Measurements from ENCODE around the gene CDH15. TPM values are rescaled to one million over a fixed set of nuclear protein-coding genes. Genes with fewer than 3 reads are reported as not detected.

The CDH15 gene
- total and polyA plus RNA-seq, 2 of the 13 experiments (the other 11 are each of a cell fraction or from before 2014, with no cell fraction given): 0.74 to 2.2 TPM

GRCh38 chr16:89171216-89172170 lies at the start of gene CDH15 (continued):
- TF ChIP-seq ZNF337 (CRISPR knock-in tag; IDR thresholded peaks at IDR 0.05; ENCODE audit: borderline replicate concordance, low read depth) (no peak), ATF7 (IDR thresholded peaks at IDR 0.05) (no peak), ATF7 (CRISPR knock-in tag; IDR thresholded peaks at IDR 0.05) (peak; percentile 50; the same call in 1 of the 2 replicates), TBL1XR1 (IDR thresholded peaks at IDR 0.05; ENCODE audit: borderline replicate concordance, low read length, partially characterized antibody) (no peak), ZBTB7A (CRISPR knock-in tag; IDR thresholded peaks at IDR 0.05) (no peak), NFYB (CRISPR knock-in tag; IDR thresholded peaks at IDR 0.05) (peak; percentile 73), ZSCAN22 (CRISPR knock-in tag; IDR thresholded peaks at IDR 0.05) (no peak), TP53 (CRISPR knock-in tag; conservative IDR thresholded peaks at IDR 0.05) (no peak), KAT2B (IDR thresholded peaks at IDR 0.05; ENCODE audit: borderline replicate concordance, low read depth, low read length) (no peak), ZNF317 (CRISPR knock-in tag; IDR thresholded peaks at IDR 0.05) (peak; percentile 52; the same call in 1 of the 2 replicates), ZNF839 (CRISPR knock-in tag; IDR thresholded peaks at IDR 0.05; ENCODE audit: borderline replicate concordance) (no peak), CENPX (CRISPR knock-in tag; IDR thresholded peaks at IDR 0.05) (no peak), ZNF878 (CRISPR knock-in tag; IDR thresholded peaks at IDR 0.05) (no peak), TFE3 (CRISPR knock-in tag; IDR thresholded peaks at IDR 0.05) (no peak), NR2F2 (IDR thresholded peaks at IDR 0.05; ENCODE audit: borderline replicate concordance, low read depth) (no peak), HHEX (CRISPR knock-in tag; IDR thresholded peaks at IDR 0.05) (no peak), HDAC1 (CRISPR knock-in tag; IDR thresholded peaks at IDR 0.05) (peak; percentile 46; the same call in 1 of the 2 replicates), MAFF (IDR thresholded peaks at IDR 0.05; ENCODE audit: low read depth, low read length) (no peak), CTCF (CRISPR knock-in tag; IDR thresholded peaks at IDR 0.05) (no peak), PHF21A (CRISPR knock-in tag; IDR thresholded peaks at IDR 0.05) (no peak), FOXM1 (CRISPR knock-in tag; IDR thresholded peaks at IDR 0.05) (no peak), DBP (CRISPR knock-in tag; IDR thresholded peaks at IDR 0.05; ENCODE audit: not compliant biosample characterization) (no peak), CREB1 (IDR thresholded peaks at IDR 0.05) (peak; percentile 59), CREB1 (CRISPR knock-in tag; IDR thresholded peaks at IDR 0.05) (no peak), ATAD3A (CRISPR knock-in tag; IDR thresholded peaks at IDR 0.05) (no peak), ZNF33B (CRISPR knock-in tag; IDR thresholded peaks at IDR 0.05) (no peak), ZNF589 (CRISPR knock-in tag; conservative IDR thresholded peaks at IDR 0.05) (no peak), RFXANK (CRISPR knock-in tag; IDR thresholded peaks at IDR 0.05) (no peak), TOE1 (CRISPR knock-in tag; IDR thresholded peaks at IDR 0.05) (no peak), MED1 (CRISPR knock-in tag; IDR thresholded peaks at IDR 0.05) (no peak)
